Measurements from ENCODE around the gene CEP164. TPM values are rescaled to one million over a fixed set of nuclear protein-coding genes. Genes with fewer than 3 reads are reported as not detected.
A peak's percentile ranks its signal among the peaks of the same experiment; 100 is the strongest.

The CEP164 gene
- total and polyA plus RNA-seq, 9 of the 15 experiments (the other 6 are each of a cell fraction or from before 2014, with no cell fraction given), result 2.1 to 16.5 (median 10.4) TPM

- no TSS peak for BruUV-seq (replicated peaks)
- ChIA-PET POLR2A (no interaction called here), CTCF (ENCODE audit: low intra/inter-chr PET ratio) (no interaction called here)
- no peaks in the 10 kb centered on the region for H3K79me2 ChIP-seq (ENCODE audit: control insufficient read depth, insufficient read depth, low read length)
- no peaks in the 10 kb centered on the region for H4K20me1 ChIP-seq (replicated peaks; ENCODE audit: control insufficient read depth, insufficient read depth, low read length)
- intact Hi-C loops (cut with micrococcal nuclease) (no loop called here), in situ Hi-C loops (cut with MboI) (no loop called here)
- H3K36me3 ChIP-seq (ENCODE audit: control insufficient read depth, insufficient read depth, low read length), result no peaks in the 10 kb centered on the region
- H3K27me3 ChIP-seq (ENCODE audit: control insufficient read depth in 2 of 2, insufficient read depth in 2 of 2, low read length in 2 of 2), result peaks cover 7 to 28% of the 10 kb centered on the region in 2 experiments; a peak in 4 of 5 replicates
- no peak overlapping the region for H3K4me3 ChIP-seq
- H3K9ac ChIP-seq (ENCODE audit: insufficient read depth in 1 of 2, low read depth in 2 of 2, low read length in 2 of 2), result no peak overlapping the region
- no peak for DNase-seq (ENCODE audit: extremely low read depth in 1 of 4, low spot score in 3 of 4)
- no peak overlapping the region for H2AFZ ChIP-seq (ENCODE audit: low read depth, low read length)
- H3K27ac ChIP-seq (ENCODE audit: extremely low read depth, low read depth, low read length), result no peak overlapping the region
- ATAC-seq, result no peak
- no peaks in the 10 kb centered on the region for H3K9me1 ChIP-seq (ENCODE audit: control insufficient read depth, insufficient read depth, low read length)
- TF ChIP-seq RBM25 (IDR thresholded peaks at IDR 0.05; ENCODE audit: low read depth, low read length, severe bottlenecking), result peak; percentile 62
- TF ChIP-seq MITF (IDR thresholded peaks at IDR 0.05), result no peak
- 50% methylated on average over 1 of the region's 1 CpG for WGBS (ENCODE audit: insufficient coverage, low coverage, missing lambda C conversion rate)
- no peak overlapping the region for H3K4me2 ChIP-seq (ENCODE audit: insufficient read depth, low read length)
- peaks cover 0 to 8% of the 10 kb centered on the region in 2 experiments; a peak in 1 of 5 replicates for H3K4me1 ChIP-seq (replicated peaks in 1 of 2; ENCODE audit: control insufficient read depth in 2 of 2, insufficient read depth in 2 of 2, low read length in 2 of 2)
- H3K9me3 ChIP-seq (replicated peaks; ENCODE audit: control insufficient read depth, insufficient read depth, low read depth, low read length), result peaks cover 2% of the 10 kb centered on the region; the same call in 1 of the 2 replicates
- FAIRE-seq, result no peak
Measured at GRCh38 chr11:117410238-117410637, 82.6 kb downstream of the CEP164 start.
